Keratinocyte (primary cell): Measurements from ENCODE around the gene DHFR. TPM values are rescaled to one million over a fixed set of nuclear protein-coding genes. Genes with fewer than 3 reads are reported as not detected.
"Not testable (repeated sequence)": the region's sequence is repeated elsewhere in the genome, so short reads cannot be mapped to it uniquely, and the experiment has no call there.

Source experiments
- DNase-seq: peaks from one replicate; pipeline ENCODE4 v3.0.0-alpha.2; 2011; ENCODE audit warnings: low read depth, missing footprints, low spot score
- FAIRE-seq: peaks from 2 replicates; lab custom pipeline; 2011; peaks lifted over from hg19 to GRCh38; lab: Jason Lieb, UNC
- H2AFZ ChIP-seq: 2 replicates; pipeline ENCODE4 v1.6.0; 2012; ENCODE audit warnings: low read length, control low read depth, inconsistent platforms; ENCODE audit not compliant: control insufficient read depth
- H3K27ac ChIP-seq: 2 replicates; pipeline ENCODE4 v1.5.1; 2011; ENCODE audit warnings: low read length; ENCODE audit not compliant: control insufficient read depth, insufficient read depth
- H3K27me3 ChIP-seq: 3 replicates; pipeline ENCODE4 v1.6.0; 2011; ENCODE audit warnings: low read length; ENCODE audit not compliant: control insufficient read depth, insufficient read depth; ENCODE audit errors: extremely low read depth
- H3K36me3 ChIP-seq, 2 experiments: 2 replicates in 1 of 2; 3 replicates in 1 of 2; pipeline ENCODE4 v1.5.1; 2011; ENCODE audit warnings: low read length in 2 of 2, mild to moderate bottlenecking in 1 of 2; ENCODE audit not compliant: control insufficient read depth in 2 of 2, insufficient read depth in 2 of 2; ENCODE audit errors: extremely low read depth in 1 of 2
- H3K4me1 ChIP-seq: 3 replicates; pipeline ENCODE4 v1.5.1; 2011; ENCODE audit warnings: low read length; ENCODE audit not compliant: control insufficient read depth, insufficient read depth; ENCODE audit errors: extremely low read depth
- H3K4me2 ChIP-seq: 3 replicates; pipeline ENCODE4 v1.6.0; 2011; ENCODE audit warnings: low read depth, low read length; ENCODE audit not compliant: control insufficient read depth, insufficient read depth; ENCODE audit errors: extremely low read depth
- H3K4me3 ChIP-seq, 3 experiments: fragments of 200-600 bp in 1 of 3; sonication (generic) in 1 of 3; 2 replicates in 2 of 3; 3 replicates in 1 of 3; pipeline ENCODE4 v1.5.1; 2011 to 2016; ENCODE audit warnings: low read length in 3 of 3, mild to moderate bottlenecking in 3 of 3, control low read depth in 2 of 3, inconsistent platforms in 1 of 3, low read depth in 1 of 3, mixed read lengths in 1 of 3, mixed run types in 1 of 3, moderate library complexity in 1 of 3; ENCODE audit not compliant: control insufficient read depth in 2 of 3, insufficient read depth in 2 of 3; ENCODE audit errors: extremely low read depth in 1 of 3
- H3K79me2 ChIP-seq: 2 replicates; pipeline ENCODE4 v1.6.0; 2012; ENCODE audit warnings: low read length; ENCODE audit not compliant: control insufficient read depth, insufficient read depth
- H3K9ac ChIP-seq: 3 replicates; pipeline ENCODE4 v1.6.0; 2011; ENCODE audit warnings: low read length; ENCODE audit not compliant: control insufficient read depth, insufficient read depth; ENCODE audit errors: extremely low read depth
- H3K9me1 ChIP-seq: 3 replicates; pipeline ENCODE4 v1.6.0; 2011; ENCODE audit warnings: low read length; ENCODE audit not compliant: control insufficient read depth, insufficient read depth; ENCODE audit errors: extremely low read depth
- H3K9me3 ChIP-seq: 2 replicates; pipeline ENCODE4 v1.5.1; 2012; ENCODE audit warnings: low read depth, low read length; ENCODE audit not compliant: control insufficient read depth
- H4K20me1 ChIP-seq: 3 replicates; pipeline ENCODE4 v1.6.0; 2011; ENCODE audit warnings: low read length; ENCODE audit not compliant: control insufficient read depth, insufficient read depth; ENCODE audit errors: extremely low read depth
- CTCF ChIP-seq, 3 experiments: IDR thresholded peaks in 1 of 3; conservative IDR thresholded peaks in 1 of 3; optimal IDR thresholded peaks in 1 of 3; 2 replicates in 2 of 3; 3 replicates in 1 of 3; pipeline versions ENCODE3 to v1.5.1; 2011; ENCODE audit warnings: low read length in 3 of 3, mild to moderate bottlenecking in 3 of 3, moderate library complexity in 2 of 3, control low read depth in 1 of 3, inconsistent platforms in 1 of 3; ENCODE audit not compliant: insufficient read depth in 2 of 3; ENCODE audit errors: extremely low read depth in 1 of 3
- EZH2 ChIP-seq: IDR thresholded peaks from one replicate; pipeline ENCODE4 v1.6.1; 2012; ENCODE audit warnings: inconsistent platforms, mild to moderate bottlenecking, low read length, moderate library complexity
- dilution Hi-C: fragments of 300-500 bp; cut with MboI; formaldehyde crosslinking; loops from one replicate; pipeline ENCODE4 v1.7.0; 2020; ENCODE audit warnings: low sequenced_read_pairs; ENCODE audit not compliant: extremely low pct_ligation_motif_present
- polyA plus RNA-seq, 5 experiments: library from polyadenylated mRNA; depleted of rRNA in 3 of 5; stranded (reverse) in 3 of 5; stranded (forward) in 1 of 5; unstranded in 1 of 5; fragments of >200 nt; gene quantifications; 1 replicate in 1 of 5; 2 replicates in 3 of 5; 3 replicates in 1 of 5; pipeline versions ENCODE4 v1.2.1 to v1.2.3, GENCODE V29; 2011 to 2012; ENCODE audit warnings: missing spikeins in 2 of 5, low read depth in 1 of 5, low replicate concordance in 1 of 5

DHFR gene
- polyA plus RNA-seq, 1 donor (not counting 4 experiments of a cell fraction or from before 2014, with no cell fraction given): 19.7 TPM

GRCh38 chr5:80584770-80585169 lies 70.0 kb downstream of the DHFR start:
- Histone ChIP-seq H2AFZ (no peak overlapping the region), H3K4me1 (no peaks in the 10 kb centered on the region), H3K9me1 (no peaks in the 10 kb centered on the region), H3K79me2 (no peaks in the 10 kb centered on the region), H3K27ac (no peak overlapping the region), H3K9me3 (no peaks in the 10 kb centered on the region), H3K4me3 (no peak overlapping the region), H4K20me1 (no peaks in the 10 kb centered on the region), H3K4me2 (no peak overlapping the region), H3K36me3 (no peaks in the 10 kb centered on the region), H3K27me3 (no peaks in the 10 kb centered on the region), H3K9ac (no peak overlapping the region)
- no peak for DNase-seq
- dilution Hi-C loops: no loop called here
- TF ChIP-seq EZH2 (no peak), CTCF (optimal IDR thresholded peaks at IDR 0.05 in 1 of 3, IDR thresholded peaks at IDR 0.05 in 1 of 3, conservative IDR thresholded peaks at IDR 0.05 in 1 of 3; ENCODE audit: extremely low read depth in 1 of 3, insufficient read depth in 2 of 3, low read length in 3 of 3) (no peak)
- FAIRE-seq: no peak

GRCh38 chr5:80580291-80580690 lies 74.5 kb downstream of the DHFR start:
- H2AFZ ChIP-seq, H3K4me3 ChIP-seq, H3K36me3 ChIP-seq, H3K27ac ChIP-seq, H3K27me3 ChIP-seq, dilution Hi-C loops, H3K9ac ChIP-seq, H4K20me1 ChIP-seq, DNase-seq, FAIRE-seq, H3K4me2 ChIP-seq, H3K9me1 ChIP-seq, H3K79me2 ChIP-seq, H3K9me3 ChIP-seq, H3K4me1 ChIP-seq: not testable (repeated sequence)

GRCh38 chr5:80579050-80579449 lies 75.7 kb downstream of the DHFR start:
- Histone ChIP-seq H3K4me2 (no peak overlapping the region), H3K27me3 (no peaks in the 10 kb centered on the region), H3K36me3 (no peaks in the 10 kb centered on the region), H3K27ac (no peak overlapping the region), H3K4me1 (no peaks in the 10 kb centered on the region), H3K9ac (no peak overlapping the region), H3K9me1 (no peaks in the 10 kb centered on the region), H2AFZ (no peak overlapping the region), H4K20me1 (no peaks in the 10 kb centered on the region), H3K9me3 (no peaks in the 10 kb centered on the region), H3K4me3 (no peak overlapping the region), H3K79me2 (no peaks in the 10 kb centered on the region)
- TF ChIP-seq EZH2: no peak
- TF ChIP-seq CTCF (optimal IDR thresholded peaks at IDR 0.05 in 1 of 3, IDR thresholded peaks at IDR 0.05 in 1 of 3, conservative IDR thresholded peaks at IDR 0.05 in 1 of 3; ENCODE audit: extremely low read depth in 1 of 3, insufficient read depth in 2 of 3, low read length in 3 of 3): no peak
- DNase-seq (no peak), FAIRE-seq (no peak)
- dilution Hi-C loops: no loop called here
